Stimulated activated CD4-positive, alpha-beta T cell treated with anti-CD3 and anti-CD28 coated beads, Interleukin-1b, Interleukin-23, amount 100 ng/mL, for 1 hour (primary cell): Measurements from ENCODE around the gene FCRLB.
"Not testable (repeated sequence)": the region's sequence is repeated elsewhere in the genome, so short reads cannot be mapped to it uniquely, and the experiment has no call there.

Experiments
- DNase-seq, 2 donors: peaks; one replicate each; pipeline ENCODE4 v3.0.0-alpha.2; 2020; ENCODE audit warnings: low read depth in 2 of 2

Gene FCRLB, protein sequence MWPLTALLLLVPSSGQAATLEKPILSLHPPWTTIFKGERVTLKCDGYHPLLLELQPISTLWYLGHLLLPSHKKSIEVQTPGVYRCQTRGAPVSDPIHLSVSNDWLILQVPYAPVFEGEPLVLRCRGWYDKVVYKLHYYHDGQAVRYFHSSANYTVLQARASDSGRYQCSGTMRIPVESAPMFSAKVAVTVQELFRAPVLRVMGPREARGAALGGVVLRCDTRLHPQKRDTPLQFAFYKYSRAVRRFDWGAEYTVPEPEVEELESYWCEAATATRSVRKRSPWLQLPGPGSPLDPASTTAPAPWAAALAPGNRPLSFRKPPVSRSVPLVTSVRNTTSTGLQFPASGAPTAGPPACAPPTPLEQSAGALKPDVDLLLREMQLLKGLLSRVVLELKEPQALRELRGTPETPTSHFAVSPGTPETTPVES

DNA sequence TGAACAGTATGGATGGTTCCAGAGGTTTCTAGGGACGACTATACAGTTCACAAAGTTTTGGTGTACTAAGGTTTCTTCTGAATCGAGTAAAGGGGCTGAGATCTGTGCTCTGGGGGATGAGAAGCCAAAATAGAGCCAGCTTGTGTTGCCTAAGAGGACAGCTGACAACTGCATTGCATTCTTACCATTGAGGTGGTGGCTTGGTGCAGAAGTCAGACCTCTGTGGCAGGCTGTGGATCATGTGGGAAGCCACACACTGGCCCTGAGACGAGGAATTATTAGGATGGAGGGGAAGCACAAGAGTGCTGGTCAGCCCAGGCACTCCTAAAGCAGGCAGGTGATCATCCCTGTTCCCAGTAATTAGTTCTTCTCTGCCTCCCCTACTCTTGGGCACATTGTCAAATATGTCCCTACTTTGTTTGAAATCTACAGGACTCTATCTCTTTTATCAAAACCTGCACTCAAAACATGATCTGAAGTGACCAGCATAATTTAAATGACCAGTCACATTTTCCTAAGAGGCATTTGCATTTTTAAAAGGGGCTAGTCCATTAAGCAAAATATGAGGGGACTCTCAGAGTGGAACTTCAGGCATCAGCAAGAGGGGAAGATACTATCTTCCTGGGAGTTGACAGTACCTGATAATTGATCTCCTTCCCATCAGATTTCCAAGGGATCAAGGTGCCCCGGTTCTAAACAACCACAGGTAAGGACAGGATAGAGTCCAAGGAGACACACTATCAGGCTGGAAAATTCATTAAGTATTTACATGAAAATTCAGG is at the start of gene FCRLB:
TSS of gene FCRLB (plus strand) at position 589 of the 782 bp plus-strand sequence. CDS start 1,129 bp downstream, outside the sequence.
- no peak for DNase-seq

DNA sequence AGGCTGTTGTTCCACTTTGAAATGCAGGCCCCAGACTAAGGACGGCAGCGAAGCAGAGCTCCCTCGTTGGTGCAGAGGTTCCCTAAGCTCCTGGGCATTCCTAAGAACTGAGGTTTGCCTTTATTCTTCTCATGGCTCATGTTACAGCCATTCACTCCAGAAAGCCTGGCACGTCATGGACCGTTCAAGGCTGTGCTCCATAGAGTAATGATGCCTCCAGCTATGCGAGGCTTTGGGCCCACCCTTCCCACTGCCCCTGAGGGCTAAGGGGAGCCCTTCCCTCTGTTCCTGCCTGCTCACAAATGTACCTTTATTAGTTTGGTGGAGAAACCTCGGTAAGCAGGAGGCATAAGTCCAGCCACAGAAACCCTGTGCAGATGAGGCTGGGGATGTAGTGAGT is 47.9 kb upstream of the FCRLB start:
- not testable (repeated sequence) for DNase-seq

DNA sequence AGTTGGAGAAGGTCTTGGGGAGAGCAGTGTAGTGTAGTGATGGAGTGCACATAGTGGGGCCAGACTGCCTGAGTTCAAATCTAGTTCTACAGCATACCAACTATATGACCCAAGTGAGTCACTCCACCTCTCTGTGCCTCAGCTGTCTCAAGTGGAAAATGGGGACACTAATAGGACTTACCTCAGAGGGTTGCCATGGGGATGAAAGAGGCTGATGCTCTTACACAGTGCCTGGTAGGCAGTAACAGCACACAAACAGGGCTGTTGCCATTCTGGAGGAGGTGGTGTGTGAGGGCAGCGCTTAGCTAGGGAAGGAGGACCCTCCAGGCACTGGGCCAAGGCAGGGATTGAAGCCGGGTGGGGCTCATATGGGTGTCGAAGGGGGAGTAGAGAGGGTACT is 46.9 kb upstream of the FCRLB start:
- not testable (repeated sequence) for DNase-seq

DNA sequence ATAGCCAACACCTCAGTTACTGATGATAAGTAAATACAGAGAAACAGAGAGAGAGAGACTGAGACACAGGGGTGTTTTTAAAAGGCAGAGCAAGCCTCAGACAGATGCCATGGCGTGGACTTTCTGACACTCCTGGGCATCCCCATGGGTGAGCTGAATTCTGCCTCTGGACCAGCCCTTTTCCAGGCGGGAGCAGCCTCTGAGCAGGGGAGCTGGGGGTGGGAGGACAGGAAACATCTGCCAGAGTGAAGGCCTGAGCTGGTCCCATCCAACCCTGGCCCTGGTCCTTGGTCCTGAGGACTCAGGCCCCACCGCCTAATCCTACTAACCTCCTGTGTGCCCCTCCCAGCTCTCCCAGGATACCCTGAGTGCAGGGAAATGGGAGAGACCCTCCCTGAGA is 46.4 kb upstream of the FCRLB start:
- DNase-seq: not testable (repeated sequence)

DNA sequence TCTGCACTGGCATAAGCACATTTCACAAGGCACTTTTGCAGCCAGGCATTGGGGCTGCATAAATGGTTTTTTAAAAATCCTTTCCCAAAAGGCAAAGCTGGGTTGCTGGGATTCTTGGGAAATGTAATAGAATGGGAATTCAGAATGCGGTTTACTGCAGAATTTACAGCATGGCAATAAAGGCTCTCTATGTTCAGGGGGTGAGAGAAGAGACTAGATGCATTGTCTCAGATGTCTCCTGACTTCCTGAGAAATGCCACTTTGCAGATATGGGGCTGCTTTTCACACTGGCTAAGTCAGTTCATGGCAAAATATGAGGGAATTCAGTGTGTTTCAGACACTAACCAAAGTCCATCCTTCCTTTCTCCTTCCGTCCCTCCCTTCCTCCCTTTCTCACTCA is 44.9 kb upstream of the FCRLB start:
- no peak for DNase-seq

DNA sequence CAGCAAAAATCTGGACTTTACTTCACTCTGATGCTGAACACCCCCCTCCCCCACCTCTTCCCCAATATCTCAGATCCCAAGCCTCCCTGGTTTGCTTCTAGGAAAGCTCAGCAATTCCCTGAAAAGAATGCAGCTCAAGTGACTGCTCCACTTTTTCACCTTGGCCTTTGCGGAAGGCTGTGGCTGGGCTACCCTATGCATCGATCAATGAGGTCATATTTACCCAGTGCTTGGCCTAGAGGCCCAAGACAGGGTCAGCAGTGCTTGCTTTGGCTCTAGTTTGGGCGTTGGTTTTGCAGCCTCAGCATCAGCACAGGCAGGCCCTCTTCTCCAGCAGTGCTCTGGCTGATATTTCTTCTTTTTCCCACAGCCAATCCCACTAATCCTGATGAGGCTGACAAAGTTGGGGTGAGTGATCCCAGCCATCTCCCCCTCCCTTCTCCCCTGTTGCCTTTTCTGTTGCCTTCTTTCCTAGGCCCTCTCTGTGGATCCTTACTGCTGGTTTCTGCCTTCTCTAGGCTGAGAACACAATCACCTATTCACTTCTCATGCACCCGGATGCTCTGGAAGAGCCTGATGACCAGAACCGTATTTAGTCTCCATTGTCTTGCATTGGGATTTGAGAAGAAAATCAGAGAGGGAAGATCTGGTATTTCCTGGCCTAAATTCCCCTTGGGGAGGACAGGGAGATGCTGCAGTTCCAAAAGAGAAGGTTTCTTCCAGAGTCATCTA is 44.2 kb upstream of the FCRLB start:
- no peak for DNase-seq

DNA sequence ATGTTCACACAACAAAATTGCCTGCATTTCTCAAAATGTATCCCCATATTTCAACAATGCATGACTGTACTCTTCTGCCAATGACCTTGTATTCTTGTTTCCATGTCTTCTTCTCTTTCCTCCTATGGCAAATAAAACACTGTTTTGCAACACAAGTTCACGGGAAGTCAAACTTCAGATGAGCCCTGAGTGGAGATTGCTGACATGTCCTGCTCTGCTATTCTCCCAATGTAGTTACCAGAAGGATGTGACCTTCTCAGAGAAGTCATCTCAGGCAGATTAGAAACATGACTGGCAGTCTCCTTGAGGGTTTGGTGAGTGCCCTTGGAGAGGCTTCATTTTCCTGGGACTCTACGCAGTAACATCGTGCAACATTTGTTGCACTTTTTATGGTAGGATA is 42.8 kb upstream of the FCRLB start:
- no peak for DNase-seq

DNA sequence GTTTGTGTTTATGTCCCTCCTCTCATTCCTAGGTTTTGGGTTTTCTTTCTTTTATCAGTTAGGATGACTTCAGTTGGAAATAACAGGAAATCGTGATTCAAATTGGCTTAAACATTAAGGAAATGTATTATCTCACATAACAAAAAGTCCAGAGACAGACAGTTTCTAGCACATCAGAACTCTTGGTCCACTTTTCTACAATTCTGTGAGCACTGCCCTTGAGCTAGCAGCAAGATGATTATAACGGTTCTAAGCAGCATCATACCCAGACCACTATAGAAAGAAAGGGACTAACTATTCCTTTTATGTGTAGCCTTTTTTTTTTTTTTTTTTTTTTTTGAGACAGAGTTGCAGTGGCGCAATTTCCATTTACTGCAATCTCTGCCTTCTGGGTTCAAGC is 39.5 kb upstream of the FCRLB start:
- DNase-seq: no peak

DNA sequence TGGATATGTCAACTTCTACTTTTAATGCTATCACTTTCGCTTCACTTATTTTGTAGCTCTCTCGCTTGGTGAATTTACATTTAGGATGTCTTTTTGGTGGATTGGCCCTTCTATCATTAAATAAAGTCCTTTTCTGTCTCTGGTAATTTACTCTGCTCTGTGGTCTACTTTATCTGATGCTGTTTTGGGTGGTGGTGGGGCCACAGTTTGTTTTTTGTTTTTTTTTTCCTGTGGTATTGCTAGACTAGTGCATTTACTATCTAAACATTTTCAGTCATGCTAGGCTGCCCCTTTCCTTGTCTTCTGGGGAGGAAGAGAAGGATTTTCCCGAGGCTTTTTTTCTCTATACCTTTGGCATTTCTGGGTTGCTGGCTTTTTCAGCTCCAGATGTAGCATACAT is 32.4 kb upstream of the FCRLB start:
- no peak for DNase-seq

DNA sequence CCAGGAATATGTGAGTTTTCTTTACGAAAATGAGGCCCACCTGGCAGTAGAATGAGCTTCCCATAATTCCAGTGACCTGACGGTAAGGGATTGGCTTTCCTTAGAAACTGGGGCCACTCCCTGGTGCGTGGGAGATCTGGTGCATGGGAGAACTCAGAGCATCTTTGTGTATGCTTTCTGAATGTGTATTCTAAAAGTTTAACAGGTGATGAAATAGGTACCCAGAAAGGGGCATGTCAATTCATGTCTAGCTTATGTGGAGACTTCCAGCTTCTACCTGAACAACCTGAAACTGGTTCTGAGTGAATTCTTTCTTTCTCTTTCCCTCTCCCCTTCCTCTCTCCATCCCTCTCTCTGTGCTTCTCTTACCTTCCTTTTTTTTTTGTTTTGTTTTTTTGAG is 29.5 kb upstream of the FCRLB start:
- no peak for DNase-seq

DNA sequence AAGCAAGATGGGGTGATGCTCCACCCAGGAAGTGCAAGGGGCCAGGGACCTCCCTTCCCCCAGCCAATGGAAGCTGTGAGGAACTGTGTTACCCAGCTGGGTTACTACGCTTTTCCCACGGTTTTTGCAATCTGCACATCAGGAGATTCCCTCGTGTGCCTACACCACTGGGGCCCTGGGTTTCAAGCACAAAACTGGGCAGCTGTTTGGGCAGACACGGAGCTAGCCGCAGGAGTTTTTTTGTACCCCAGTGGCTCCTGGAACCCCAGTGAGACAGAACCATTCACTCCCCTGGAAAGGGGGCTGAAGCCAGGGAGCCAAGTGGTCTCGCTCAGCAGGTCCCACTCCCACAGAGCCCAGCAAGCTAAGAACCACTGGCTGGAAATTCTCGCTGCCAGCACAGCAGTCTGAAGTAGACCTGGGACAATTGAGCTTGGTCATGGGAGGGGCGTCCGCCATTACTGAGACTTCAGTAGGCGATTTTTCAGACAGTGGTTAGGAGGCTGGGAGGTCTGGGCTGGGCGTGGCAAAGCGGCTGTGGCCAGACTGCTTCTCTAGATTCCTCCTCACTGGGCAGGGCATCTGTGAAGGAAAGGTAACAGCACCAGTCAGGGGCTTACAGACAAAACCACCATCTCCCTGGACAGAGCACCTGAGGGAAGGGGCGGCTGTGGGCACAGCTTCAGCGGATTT is 28.2 kb upstream of the FCRLB start:
- DNase-seq: not testable (repeated sequence)

DNA sequence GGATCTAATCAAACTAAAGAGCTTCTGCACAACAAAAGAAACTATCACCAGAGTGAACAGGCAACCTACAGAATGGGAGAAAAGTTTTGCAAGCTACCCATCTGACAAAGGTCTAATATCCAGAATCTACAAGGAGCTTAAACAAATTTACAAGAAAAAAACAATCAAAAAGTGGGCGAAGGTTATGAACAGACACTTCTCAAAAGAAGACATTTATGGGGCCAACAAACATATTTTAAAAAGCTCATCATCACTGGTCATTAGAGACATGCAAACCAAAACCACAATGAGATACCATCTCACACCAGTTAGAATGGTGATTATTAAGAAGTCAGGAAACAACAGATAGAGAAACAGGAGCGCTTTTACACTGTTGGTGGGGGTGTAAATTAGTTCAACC is 23.0 kb upstream of the FCRLB start:
- not testable (repeated sequence) for DNase-seq

DNA sequence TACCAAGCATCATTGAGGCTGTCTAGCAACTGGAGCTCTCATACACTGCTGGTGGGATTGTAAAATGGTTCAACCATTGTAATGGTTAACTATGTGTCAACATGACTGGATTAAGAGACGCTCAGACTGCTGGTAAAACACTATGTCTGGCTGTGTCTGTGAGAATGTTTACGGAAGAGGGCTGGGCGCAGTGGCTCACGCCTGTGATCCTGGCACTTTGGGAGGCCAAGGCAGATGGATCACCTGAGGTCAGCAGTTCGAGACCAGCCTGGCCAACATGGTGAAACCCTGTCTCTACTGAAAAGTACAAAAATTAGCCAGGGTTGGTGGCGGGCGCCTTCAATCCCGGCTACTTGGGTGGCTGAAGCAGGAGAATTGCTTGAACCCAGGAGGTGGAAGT is 19.1 kb upstream of the FCRLB start:
- no peak for DNase-seq

DNA sequence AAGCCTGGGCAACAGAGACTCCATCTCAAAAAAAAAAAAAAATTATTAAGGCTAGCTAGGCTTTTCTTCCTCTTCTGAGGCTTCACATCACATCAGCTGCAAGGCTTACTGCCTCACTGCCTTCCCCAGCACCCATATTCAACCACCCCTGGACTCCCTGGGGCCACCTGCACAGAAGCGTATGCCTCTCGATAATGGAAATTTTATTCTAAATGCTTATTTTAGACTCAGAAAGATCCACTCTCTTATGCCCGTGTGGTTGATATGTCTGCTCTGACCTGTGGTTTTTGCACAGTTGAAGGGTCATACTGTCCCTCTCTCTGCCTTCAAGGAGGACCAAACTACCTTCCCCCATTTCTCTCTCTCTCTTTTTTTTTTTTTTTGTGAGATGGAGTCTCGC is 15.8 kb upstream of the FCRLB start:
- DNase-seq: no peak

DNA sequence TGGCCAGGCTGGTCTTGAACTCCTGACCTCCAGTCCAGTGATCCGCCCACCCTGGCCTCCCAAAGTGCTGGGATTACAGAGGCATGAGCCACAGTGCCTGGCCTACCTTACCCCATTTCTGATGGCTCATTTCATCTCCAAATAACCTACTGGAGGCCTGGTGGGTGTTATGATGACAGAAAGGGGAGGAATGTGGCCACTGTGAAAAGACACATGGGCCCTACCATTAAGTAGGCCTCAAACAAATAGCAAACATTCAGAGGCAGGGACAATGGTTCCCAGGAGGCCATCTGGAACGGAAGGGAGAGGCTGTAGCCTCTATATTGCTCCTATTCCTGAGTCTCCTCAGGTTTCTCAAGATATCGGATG is 15.2 kb upstream of the FCRLB start:
- no peak for DNase-seq

DNA sequence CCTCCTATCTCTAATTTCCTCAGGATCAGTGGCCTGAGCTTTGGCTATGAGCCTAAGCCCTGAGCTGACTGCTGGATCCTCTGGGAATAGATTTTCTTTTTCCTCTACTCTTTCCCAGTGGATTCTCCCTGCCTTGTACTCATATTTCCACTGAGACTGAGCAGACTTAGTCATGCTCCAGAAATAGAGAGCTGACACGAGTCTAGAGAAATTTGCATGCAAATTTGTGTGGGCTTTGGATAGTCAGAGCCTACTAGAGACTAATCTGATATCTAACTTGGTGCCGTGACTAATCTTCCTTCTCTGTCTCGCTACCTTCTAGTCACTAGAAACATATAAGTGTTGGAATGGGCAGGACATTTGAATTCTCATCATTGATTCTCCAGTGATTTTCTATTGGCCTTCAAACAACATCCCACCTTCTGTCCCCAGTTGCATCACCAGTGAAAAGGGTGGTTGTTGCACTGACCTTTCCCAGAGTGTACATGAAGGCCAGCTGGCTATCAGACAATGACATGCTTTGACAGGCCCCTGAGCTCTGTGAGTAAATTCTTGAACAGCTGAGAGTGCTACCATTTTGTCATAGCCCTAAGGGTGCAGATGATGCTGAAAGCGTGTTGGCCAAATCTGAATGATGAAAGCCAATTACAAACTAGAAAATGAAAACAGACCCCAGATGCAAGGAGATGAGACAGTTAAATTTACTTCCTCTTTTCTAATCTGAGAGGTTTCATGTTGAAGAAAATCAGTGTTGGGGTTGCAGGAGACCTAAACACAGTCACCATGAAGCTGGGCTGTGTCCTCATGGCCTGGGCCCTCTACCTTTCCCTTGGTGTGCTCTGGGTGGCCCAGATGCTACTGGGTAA is 14.6 kb upstream of the FCRLB start, which contains the start of gene FCRLA:
TSS of gene FCRLA (plus strand) at position 748 of the 866 bp plus-strand sequence. CDS start at position 784, 36 bp downstream.
- no peak for DNase-seq

DNA sequence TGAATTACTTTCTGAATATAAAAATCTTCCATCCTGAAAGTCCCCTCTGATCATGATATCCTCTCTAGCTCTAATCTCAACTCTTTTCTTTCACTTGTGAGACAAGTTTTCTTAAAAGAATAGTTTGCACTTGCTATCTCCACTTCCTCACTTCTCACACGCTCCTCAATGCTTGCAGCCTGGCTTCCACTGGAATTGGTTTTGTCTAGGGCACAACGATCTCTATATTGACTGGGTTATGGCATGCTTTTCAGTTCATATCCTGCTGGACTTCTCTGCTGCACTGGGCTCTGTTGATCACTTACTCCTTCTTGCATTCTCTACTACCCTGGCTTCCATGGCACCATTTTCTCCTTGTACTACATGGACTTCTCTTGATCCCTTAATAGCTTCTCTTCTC is 13.8 kb upstream of the FCRLB start:
- DNase-seq: no peak

DNA sequence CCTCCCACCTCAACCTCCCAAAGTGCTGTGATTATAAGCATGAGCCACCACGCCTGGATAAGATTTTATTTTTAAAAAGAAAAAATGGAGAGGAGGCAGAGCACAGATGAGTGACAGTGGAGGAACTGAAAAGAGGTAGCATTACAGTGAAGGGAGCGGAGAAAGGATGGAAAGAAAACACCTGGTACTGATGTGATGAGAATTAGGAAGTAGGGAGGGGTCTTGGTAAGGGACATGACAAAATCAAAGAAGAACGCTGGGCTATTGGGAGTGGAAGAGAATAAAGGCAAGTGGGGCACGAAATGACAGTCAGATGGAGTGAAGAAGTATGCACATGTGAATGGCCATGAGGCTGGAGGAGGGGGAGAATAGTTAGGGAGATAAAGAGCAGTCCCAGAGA is 12.0 kb upstream of the FCRLB start:
- no peak for DNase-seq

DNA sequence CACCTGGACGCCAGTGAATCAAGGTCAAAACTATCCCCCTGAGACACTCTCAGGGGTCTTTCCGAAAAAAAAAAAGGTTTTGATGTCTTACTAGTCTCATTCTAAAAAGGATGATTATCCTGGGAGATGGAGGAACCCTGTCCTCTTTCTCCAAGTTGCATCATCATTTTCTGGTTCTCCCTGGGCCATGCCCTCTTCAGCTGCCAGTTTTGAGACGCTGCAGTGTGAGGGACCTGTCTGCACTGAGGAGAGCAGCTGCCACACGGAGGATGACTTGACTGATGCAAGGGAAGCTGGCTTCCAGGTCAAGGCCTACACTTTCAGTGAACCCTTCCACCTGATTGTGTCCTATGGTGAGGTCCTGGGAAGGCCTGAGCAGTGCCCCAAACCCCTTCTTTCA is 10.8 kb upstream of the FCRLB start:
- no peak for DNase-seq

DNA sequence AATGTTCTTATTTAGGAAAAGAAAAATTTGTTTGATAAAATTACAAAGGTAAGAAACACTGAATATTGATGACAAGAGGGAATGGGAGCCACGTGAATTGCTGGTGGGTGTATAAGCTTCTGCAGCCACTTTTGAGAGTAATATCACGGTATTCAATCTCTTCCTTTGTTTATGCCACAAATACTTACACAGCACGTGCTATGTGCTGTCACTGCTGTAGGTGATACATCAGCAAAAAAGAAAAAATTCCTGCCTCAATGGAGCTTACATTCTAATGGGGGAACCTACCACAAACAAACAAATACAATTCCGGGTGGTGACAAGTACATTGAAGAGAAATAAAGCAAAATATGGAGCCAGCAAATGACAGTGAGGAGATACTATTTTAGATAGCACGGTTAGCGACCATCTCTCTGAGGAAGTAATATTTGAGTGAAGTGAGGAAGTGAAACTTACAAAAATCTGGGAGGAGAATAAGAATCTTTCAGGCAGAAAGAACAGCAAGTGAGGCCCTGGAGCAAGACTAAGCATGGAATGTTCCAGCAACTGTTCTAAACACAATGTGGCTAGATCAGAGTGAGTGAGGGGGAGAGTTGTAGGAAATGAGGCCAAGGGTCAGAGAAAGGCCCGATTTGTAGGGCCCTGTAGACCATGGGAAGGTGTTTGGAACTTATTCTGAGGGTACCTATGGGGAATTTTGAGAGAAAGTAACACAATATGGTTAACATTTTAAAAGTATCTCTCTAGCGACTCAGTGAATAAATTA is 2.6 kb upstream of the FCRLB start:
- DNase-seq: no peak
